Glutamatergic neuron (in vitro differentiated cells): ENCODE results near the gene FUS. TPM values are rescaled to one million over a fixed set of nuclear protein-coding genes. Genes with fewer than 3 reads are reported as not detected.

Experiments
- DNase-seq: peaks from one replicate; pipeline ENCODE4 v3.0.0; 2022
- H3K27ac Mint-ChIP-seq: one replicate; pipeline ENCODE4 v1.8.0; 2020; ENCODE audit warnings: mild to moderate bottlenecking, mixed read lengths, inconsistent platforms; ENCODE audit not compliant: unreplicated experiment
- H3K27me3 Mint-ChIP-seq: one replicate; pipeline ENCODE4 v1.8.0; 2020; ENCODE audit warnings: mild to moderate bottlenecking, moderate library complexity, mixed read lengths, inconsistent platforms; ENCODE audit not compliant: unreplicated experiment
- H3K36me3 Mint-ChIP-seq: one replicate; pipeline ENCODE4 v1.8.0; 2020; ENCODE audit warnings: mild to moderate bottlenecking, mixed read lengths, inconsistent platforms; ENCODE audit not compliant: unreplicated experiment
- H3K4me1 Mint-ChIP-seq: one replicate; pipeline ENCODE4 v1.8.0; 2020; ENCODE audit warnings: mild to moderate bottlenecking, low read depth, mixed read lengths, inconsistent platforms; ENCODE audit not compliant: unreplicated experiment
- H3K4me3 Mint-ChIP-seq: one replicate; pipeline ENCODE4 v1.8.0; 2020; ENCODE audit warnings: mild to moderate bottlenecking, mixed read lengths, inconsistent platforms; ENCODE audit not compliant: unreplicated experiment
- H3K9me3 Mint-ChIP-seq: one replicate; pipeline ENCODE4 v1.8.0; 2020; ENCODE audit warnings: mild to moderate bottlenecking, moderate library complexity, mixed read lengths, inconsistent platforms; ENCODE audit not compliant: unreplicated experiment
- total RNA-seq: library from RNA; stranded (reverse); fragmentation: NEBNext Ultra II Directional; extraction: Animal tissue kit (Norgen Biotek cat#: 25700); gene quantifications from one replicate; pipeline ENCODE4 v1.2.1, GENCODE V29; 2021; ENCODE audit not compliant: unreplicated experiment
- TF ChIP-seq, protein P1 (sequence below): fragments of 200-600 bp; sonication (generic); IDR thresholded peaks from one replicate; pipeline ENCODE4 v1.5.0; 2021; ENCODE audit not compliant: partially characterized antibody, unreplicated experiment

FUS gene
- total RNA-seq, 1 donor from 2014 or later: 473 TPM

GRCh38 chr16:31206776-31207175, 26.8 kb downstream of the FUS start:
- H3K27me3 Mint-ChIP-seq: peaks cover 12% of the 10 kb centered on the region
- no peaks in the 10 kb centered on the region for H3K4me1 Mint-ChIP-seq
- no peak for DNase-seq
- TF ChIP-seq, protein P1, sequence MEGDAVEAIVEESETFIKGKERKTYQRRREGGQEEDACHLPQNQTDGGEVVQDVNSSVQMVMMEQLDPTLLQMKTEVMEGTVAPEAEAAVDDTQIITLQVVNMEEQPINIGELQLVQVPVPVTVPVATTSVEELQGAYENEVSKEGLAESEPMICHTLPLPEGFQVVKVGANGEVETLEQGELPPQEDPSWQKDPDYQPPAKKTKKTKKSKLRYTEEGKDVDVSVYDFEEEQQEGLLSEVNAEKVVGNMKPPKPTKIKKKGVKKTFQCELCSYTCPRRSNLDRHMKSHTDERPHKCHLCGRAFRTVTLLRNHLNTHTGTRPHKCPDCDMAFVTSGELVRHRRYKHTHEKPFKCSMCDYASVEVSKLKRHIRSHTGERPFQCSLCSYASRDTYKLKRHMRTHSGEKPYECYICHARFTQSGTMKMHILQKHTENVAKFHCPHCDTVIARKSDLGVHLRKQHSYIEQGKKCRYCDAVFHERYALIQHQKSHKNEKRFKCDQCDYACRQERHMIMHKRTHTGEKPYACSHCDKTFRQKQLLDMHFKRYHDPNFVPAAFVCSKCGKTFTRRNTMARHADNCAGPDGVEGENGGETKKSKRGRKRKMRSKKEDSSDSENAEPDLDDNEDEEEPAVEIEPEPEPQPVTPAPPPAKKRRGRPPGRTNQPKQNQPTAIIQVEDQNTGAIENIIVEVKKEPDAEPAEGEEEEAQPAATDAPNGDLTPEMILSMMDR: no peak
- H3K9me3 Mint-ChIP-seq: peaks cover 4% of the 10 kb centered on the region
- no peak overlapping the region for H3K27ac Mint-ChIP-seq
- no peak overlapping the region for H3K4me3 Mint-ChIP-seq
- no peaks in the 10 kb centered on the region for H3K36me3 Mint-ChIP-seq

DNA sequence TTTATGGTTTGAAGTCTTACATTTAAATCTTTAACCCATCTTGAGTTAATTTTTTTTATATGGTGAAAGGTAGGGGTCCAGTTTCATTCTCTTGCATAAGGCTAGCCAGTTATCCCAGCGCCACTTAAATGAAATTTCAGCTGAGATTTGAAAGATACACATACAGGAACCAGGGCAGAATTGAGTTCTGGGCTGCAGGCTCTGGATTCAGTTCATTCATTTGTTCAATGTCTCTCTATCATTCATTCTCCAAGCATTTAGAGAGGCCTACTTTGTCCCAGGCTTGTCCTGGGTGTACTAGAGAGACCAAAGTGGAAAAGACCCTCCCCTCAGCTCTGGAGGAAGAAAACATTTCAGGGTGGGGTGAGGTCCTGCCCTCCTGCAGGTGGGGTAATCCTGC, 33.4 kb downstream of the FUS start:
- H3K27me3 Mint-ChIP-seq: peaks cover 24% of the 10 kb centered on the region
- TF ChIP-seq, protein P1: no peak
- H3K9me3 Mint-ChIP-seq: peaks cover 3% of the 10 kb centered on the region
- no peak overlapping the region for H3K4me3 Mint-ChIP-seq
- no peak for DNase-seq
- no peak overlapping the region for H3K27ac Mint-ChIP-seq
- peaks cover 3% of the 10 kb centered on the region for H3K4me1 Mint-ChIP-seq
- H3K36me3 Mint-ChIP-seq: no peaks in the 10 kb centered on the region

DNA sequence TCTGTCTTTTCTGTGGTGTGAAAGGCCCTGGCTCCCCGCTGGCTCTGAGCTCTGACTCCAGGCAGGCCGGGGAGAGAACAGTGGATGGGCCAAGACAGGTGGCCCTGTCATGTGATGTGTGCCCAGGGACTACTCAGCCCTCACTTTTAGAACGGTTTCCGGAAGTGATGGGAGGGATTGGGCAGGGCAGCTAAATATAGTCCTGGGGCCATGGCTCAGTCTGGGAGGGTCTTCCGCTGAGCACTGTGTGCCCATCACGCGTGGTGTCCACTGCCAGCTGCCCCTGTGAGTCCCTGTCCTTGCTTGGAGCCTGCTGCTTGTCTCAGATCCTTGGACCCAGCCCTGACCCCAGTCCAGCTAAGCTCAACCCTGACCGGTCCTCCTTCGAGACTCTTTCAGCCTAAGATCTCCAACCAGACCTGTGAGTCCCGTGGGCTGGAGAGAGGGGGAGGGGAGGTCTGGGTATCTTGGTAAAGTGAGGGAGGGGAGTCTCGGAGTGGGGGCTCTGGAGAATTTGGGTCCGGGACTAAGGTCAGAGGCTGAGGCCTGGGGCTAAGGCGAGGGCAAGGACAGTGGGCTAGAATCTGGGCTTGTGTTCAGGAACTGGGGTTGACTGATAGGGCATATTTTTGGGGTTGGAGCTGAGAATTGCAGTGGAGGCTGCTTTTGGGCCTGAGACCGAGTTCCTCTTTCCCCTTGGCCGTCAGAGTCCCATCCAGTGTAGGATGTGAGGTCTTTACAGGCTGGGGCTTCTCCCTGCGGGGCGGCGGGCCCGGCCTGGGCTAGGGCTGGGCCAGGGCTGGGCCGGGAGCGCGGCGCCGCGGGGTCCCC, 34.2 kb downstream of the FUS start, which contains the start of gene TRIM72:
Gene TRIM72, plus strand, starts transcription at position 243 of the 831 bp plus-strand sequence. CDS start 620 bp downstream, outside the sequence.
- peaks cover 3% of the 10 kb centered on the region for H3K4me1 Mint-ChIP-seq
- TF ChIP-seq, protein P1: no peak
- no peaks in the 10 kb centered on the region for H3K36me3 Mint-ChIP-seq
- DNase-seq: no peak
- H3K27ac Mint-ChIP-seq: no peak within 1 kb of the TSS
- H3K27me3 Mint-ChIP-seq: peaks cover 29% of the 10 kb centered on the region
- H3K4me3 Mint-ChIP-seq: peak within 1 kb of the TSS; percentile 88
- H3K9me3 Mint-ChIP-seq: peaks cover 3% of the 10 kb centered on the region

GRCh38 chr16:31214708-31215286, 34.9 kb downstream of the FUS start:
- TF ChIP-seq, protein P1: no peak
- H3K27me3 Mint-ChIP-seq: peaks cover 29% of the 10 kb centered on the region
- no peaks in the 10 kb centered on the region for H3K36me3 Mint-ChIP-seq
- no peak overlapping the region for H3K27ac Mint-ChIP-seq
- peak; percentile 41 for DNase-seq
- peak overlapping the region; percentile 88 for H3K4me3 Mint-ChIP-seq
- peaks cover 3% of the 10 kb centered on the region for H3K4me1 Mint-ChIP-seq
- peaks cover 2% of the 10 kb centered on the region for H3K9me3 Mint-ChIP-seq
